Astrocyte (in vitro differentiated cells and primary cell): ENCODE measurements around the gene HBP1.

ENCODE experiments used
- CTCF ChIP-seq: IDR thresholded peaks from 2 replicates; pipeline ENCODE4 v1.5.1; 2011; ENCODE audit warnings: low read depth, mild to moderate bottlenecking, inconsistent platforms, low read length, moderate library complexity; ENCODE audit not compliant: insufficient read depth
- EZH2 ChIP-seq: IDR thresholded peaks from 2 replicates; pipeline ENCODE4 v1.6.1; 2012; ENCODE audit warnings: mild to moderate bottlenecking, low read length, inconsistent platforms; ENCODE audit not compliant: insufficient read depth

- TF ChIP-seq CTCF (peak; percentile 64), EZH2 (no peak)
These were observed 21.1 kb upstream of the HBP1 start for GRCh38 chr7:107147464-107148393.
